ENCODE measurements around the gene PLEKHA8. TPM values are rescaled to one million over a fixed set of nuclear protein-coding genes. Genes with fewer than 3 reads are reported as not detected.

PLEKHA8 gene
- total RNA-seq, 4 donors from 2014 or later = 6.6 to 16.4 (median 13.1) TPM

DNA sequence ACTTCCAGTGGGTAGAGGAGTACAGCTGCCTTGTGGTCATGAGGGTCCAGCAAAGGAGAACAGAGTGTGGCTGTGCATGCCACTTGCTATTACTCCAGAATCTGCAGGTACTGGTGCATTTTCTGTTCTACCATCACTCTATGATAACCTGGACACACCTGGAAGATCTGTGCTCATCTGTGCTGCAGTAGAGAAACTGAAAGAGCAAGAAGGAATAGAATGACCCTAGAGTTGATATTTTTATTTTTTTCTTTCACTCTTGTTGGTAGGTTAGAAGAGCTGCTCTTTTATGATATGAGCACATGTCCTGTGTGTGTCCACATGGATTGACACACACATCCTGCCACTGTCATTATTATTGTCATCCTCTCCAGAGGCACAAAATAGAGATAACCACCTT lies 58.3 kb downstream of the PLEKHA8 start:
- in situ Hi-C loops (cut with MboI; ENCODE audit: low pct_ligation_motif_present in 1 of 4, low pct_unique_long_range_greater_than_20kb in 1 of 4, low sequenced_read_pairs in 3 of 4) (loop anchor here in 1 of 4 donors (25.0 kb wide), 1 partner anchor 324 kb away; no protein-coding TSS in a partner anchor), intact Hi-C loops (cut with DNase I; ENCODE audit: low total_unique reads) (no loop called here)
- H3K27ac ChIP-seq = no peak overlapping the region
- H3K4me1 ChIP-seq = no peaks in the 10 kb centered on the region
- H3K4me3 ChIP-seq = no peak overlapping the region
- no peak for TF ChIP-seq EP300 (IDR thresholded peaks at IDR 0.05; ENCODE audit: low read depth)
- TF ChIP-seq, protein P1, sequence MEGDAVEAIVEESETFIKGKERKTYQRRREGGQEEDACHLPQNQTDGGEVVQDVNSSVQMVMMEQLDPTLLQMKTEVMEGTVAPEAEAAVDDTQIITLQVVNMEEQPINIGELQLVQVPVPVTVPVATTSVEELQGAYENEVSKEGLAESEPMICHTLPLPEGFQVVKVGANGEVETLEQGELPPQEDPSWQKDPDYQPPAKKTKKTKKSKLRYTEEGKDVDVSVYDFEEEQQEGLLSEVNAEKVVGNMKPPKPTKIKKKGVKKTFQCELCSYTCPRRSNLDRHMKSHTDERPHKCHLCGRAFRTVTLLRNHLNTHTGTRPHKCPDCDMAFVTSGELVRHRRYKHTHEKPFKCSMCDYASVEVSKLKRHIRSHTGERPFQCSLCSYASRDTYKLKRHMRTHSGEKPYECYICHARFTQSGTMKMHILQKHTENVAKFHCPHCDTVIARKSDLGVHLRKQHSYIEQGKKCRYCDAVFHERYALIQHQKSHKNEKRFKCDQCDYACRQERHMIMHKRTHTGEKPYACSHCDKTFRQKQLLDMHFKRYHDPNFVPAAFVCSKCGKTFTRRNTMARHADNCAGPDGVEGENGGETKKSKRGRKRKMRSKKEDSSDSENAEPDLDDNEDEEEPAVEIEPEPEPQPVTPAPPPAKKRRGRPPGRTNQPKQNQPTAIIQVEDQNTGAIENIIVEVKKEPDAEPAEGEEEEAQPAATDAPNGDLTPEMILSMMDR (IDR thresholded peaks at IDR 0.05) = no peak
- H3K36me3 ChIP-seq = no peaks in the 10 kb centered on the region
- no peaks in the 10 kb centered on the region for H3K9me3 ChIP-seq
- H3K27me3 ChIP-seq = no peaks in the 10 kb centered on the region
- no peak for DNase-seq

DNA sequence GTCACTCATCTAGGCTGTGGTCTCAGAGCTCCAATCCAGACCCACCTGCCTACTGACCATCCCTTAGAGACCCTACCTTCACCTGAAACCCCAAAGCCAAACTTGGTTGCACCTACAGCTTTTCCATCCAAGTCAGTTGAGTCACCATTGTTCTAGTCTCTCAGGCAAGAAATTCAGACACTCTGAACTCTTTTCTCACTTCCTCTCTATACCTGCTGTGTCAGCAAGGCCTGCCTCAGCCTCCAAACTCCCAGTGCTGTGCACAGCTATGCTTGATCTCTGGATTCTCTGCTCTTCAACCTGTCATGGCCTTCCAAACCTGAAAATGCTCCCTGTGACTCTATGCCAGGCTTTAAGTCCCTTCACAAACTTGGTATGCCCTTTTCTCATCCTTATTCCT lies 59.2 kb downstream of the PLEKHA8 start:
- in situ Hi-C loops (cut with MboI; ENCODE audit: low pct_ligation_motif_present in 1 of 4, low pct_unique_long_range_greater_than_20kb in 1 of 4, low sequenced_read_pairs in 3 of 4) = loop anchor here in 1 of 4 donors (25.0 kb wide), 1 partner anchor 325 kb away; no protein-coding TSS in a partner anchor
- H3K27me3 ChIP-seq = no peaks in the 10 kb centered on the region

DNA sequence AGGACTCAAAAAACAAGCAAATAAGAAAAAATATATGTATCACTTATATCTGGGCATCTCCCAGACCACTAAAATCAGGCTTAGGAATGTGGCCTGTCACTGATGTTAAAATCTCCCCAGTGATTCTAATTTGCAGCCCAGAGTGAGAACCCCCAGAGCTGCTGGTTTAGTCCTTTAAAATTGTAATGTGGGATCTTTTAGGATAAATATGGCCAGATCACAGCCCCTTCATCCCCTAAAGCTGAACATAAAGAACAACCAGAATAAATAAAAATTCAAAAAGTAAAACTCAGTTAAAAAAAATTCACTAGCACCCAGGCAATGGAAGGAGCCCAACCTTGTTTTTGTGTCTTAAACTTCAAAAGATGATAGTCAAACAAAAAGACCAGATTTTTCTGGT lies 60.1 kb downstream of the PLEKHA8 start:
- no peak overlapping the region for H3K4me3 ChIP-seq
- no peak for TF ChIP-seq POLR2A (IDR thresholded peaks at IDR 0.05)
- no peak for TF ChIP-seq EP300 (IDR thresholded peaks at IDR 0.05; ENCODE audit: low read depth)
- TF ChIP-seq, protein P1 (IDR thresholded peaks at IDR 0.05) = no peak
- TF ChIP-seq POLR2AphosphoS5 (IDR thresholded peaks at IDR 0.05) = no peak
- H3K27ac ChIP-seq = no peak overlapping the region
- intact Hi-C loops (cut with DNase I; ENCODE audit: low total_unique reads) = no loop called here
- H3K4me1 ChIP-seq = no peaks in the 10 kb centered on the region
- no peaks in the 10 kb centered on the region for H3K9me3 ChIP-seq
- in situ Hi-C loops (cut with MboI; ENCODE audit: low pct_ligation_motif_present in 1 of 4, low pct_unique_long_range_greater_than_20kb in 1 of 4, low sequenced_read_pairs in 3 of 4) = loop anchor here in 1 of 4 donors (25.0 kb wide), 1 partner anchor 326 kb away; no protein-coding TSS in a partner anchor
- H3K36me3 ChIP-seq = no peaks in the 10 kb centered on the region
- DNase-seq = no peak
- H3K27me3 ChIP-seq = no peaks in the 10 kb centered on the region

More for the DNA sequence above, 59.2 kb downstream of the PLEKHA8 start:
- no peak for DNase-seq
- Histone ChIP-seq H3K9me3 (no peaks in the 10 kb centered on the region), H3K4me1 (no peaks in the 10 kb centered on the region), H3K27ac (no peak overlapping the region), H3K36me3 (no peaks in the 10 kb centered on the region), H3K4me3 (no peak overlapping the region)
- intact Hi-C loops (cut with DNase I; ENCODE audit: low total_unique reads) = no loop called here
- no peak for TF ChIP-seq EP300 (IDR thresholded peaks at IDR 0.05; ENCODE audit: low read depth)
- no peak for TF ChIP-seq POLR2AphosphoS5 (IDR thresholded peaks at IDR 0.05)
- TF ChIP-seq POLR2A (IDR thresholded peaks at IDR 0.05) = no peak
- TF ChIP-seq, protein P1 (IDR thresholded peaks at IDR 0.05) = no peak

DNA sequence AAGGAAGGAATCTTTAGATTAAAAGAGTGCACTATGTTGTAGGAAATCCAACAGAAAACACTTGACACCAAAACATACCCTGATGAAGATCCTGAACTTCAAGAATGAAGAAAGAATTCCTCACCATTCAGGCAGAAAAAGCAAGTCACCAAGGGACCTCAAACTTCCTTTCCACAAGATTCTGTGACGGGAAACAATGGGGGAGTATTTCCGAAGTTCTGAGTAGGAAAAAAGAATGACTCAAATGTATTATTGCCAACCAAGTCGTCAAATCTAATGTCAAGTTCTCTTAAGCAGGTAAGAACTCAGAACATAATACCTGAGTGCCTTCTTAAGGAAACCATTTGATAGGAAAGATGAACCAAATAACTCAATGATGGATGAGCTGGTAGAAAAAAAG lies 61.9 kb downstream of the PLEKHA8 start:
- WGBS, 2 donors (ENCODE audit: low coverage in 1 of 2) = 75 to 78% methylated on average over 3 of the region's 3 CpGs
- Histone ChIP-seq H3K4me1 (no peaks in the 10 kb centered on the region), H3K27me3 (no peaks in the 10 kb centered on the region), H3K9me3 (no peaks in the 10 kb centered on the region), H3K36me3 (no peaks in the 10 kb centered on the region), H3K27ac (no peak overlapping the region), H3K4me3 (no peak overlapping the region)
- intact Hi-C loops (cut with DNase I; ENCODE audit: low total_unique reads) (no loop called here), in situ Hi-C loops (cut with MboI; ENCODE audit: low pct_ligation_motif_present in 1 of 4, low pct_unique_long_range_greater_than_20kb in 1 of 4, low sequenced_read_pairs in 3 of 4) (loop anchor here in 1 of 4 donors (25.0 kb wide), 1 partner anchor 328 kb away; no protein-coding TSS in a partner anchor)
- TF ChIP-seq EP300 (IDR thresholded peaks at IDR 0.05; ENCODE audit: low read depth) (no peak), POLR2A (IDR thresholded peaks at IDR 0.05) (no peak), POLR2AphosphoS5 (IDR thresholded peaks at IDR 0.05) (no peak)
- TF ChIP-seq, protein P1 (IDR thresholded peaks at IDR 0.05) = no peak
- no peak for DNase-seq

Data from transverse colon (tissue), 4 donors.